Measurements from ENCODE around the gene PRKG2.

DNA sequence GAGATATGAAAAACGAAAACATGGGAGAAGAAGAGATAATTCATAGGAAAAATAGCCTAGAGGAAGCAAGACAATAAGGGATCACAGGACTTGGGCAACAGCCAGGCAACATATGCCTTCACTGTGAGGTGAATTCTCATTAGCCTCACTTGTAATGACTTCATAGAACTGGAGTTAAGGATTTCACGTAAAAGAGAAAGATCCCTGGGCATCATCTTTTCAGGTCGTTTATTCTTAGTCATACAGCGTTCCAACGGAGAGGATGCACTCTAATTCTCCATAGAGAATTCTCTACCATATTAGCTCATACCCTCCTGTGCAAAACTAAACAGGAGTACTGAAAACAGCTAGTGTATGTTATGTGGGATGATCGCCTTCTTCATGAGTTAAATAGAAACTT, 1.4 kb downstream of the PRKG2 start:
- no peak for TF ChIP-seq CTCF (IDR thresholded peaks at IDR 0.05)
- no peak for TF ChIP-seq POLR2A (IDR thresholded peaks at IDR 0.05; ENCODE audit: low read depth)
